GM12864 (cell line): Measurements from ENCODE around the gene CTIF.

ENCODE experiments used
- DNase-seq: peaks from one replicate; pipeline ENCODE4 v3.0.0-alpha.2; 2011; ENCODE audit warnings: low read depth
- H3K4me3 ChIP-seq: 2 replicates; pipeline ENCODE4 v1.5.1; 2011; ENCODE audit warnings: mild to moderate bottlenecking, low read depth, low read length, control low read depth
- TF ChIP-seq, protein P1 (sequence below): IDR thresholded peaks from 2 replicates; pipeline ENCODE4 v1.5.1; 2011; ENCODE audit warnings: low read depth, mild to moderate bottlenecking, moderate library complexity, low read length, control low read depth, inconsistent platforms; ENCODE audit errors: missing control alignments

CTIF gene

DNA sequence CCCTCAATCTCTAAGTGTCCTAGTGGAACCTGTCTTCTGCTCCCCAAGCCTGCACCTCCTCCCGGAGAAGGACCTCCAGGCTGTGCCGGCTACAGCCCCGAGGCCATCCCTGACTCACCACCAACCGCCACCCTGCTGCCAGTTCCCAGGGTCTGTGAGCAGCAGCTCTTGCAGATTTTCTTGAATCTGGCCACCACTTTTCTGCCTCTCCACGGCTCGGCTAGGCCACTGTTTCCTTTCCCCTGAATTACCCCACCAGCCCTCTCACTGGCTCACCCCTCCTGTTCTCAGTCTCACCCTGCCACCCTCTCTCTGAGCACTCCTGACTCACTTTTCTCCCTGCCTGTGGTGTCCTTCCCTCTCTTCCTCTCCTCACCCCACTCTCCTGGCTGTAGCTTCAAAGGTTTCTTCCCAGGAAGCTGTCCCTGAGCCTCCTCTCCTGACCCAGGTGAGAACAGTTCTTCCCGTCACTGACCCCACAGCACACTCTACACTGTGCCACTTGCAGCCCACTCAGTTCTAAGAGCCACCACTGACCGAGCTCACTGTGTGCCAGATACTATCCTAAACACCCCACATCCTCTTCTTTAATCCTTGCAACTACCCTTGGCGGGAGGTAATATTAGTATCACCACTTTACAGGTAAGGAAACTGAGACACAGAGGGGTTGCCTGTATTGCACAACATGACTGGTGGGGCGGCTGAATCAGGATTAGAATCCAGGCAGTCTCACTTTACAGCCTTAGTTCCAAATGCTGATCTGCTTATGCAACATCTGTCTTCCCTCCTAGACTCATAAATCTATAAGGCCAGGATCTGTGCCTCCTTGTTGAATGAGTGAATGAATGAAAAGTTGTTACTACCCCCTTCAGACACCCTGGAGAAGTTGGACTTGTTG, 300.3 kb downstream of the CTIF start:
- no peak for DNase-seq
- TF ChIP-seq, protein P1, sequence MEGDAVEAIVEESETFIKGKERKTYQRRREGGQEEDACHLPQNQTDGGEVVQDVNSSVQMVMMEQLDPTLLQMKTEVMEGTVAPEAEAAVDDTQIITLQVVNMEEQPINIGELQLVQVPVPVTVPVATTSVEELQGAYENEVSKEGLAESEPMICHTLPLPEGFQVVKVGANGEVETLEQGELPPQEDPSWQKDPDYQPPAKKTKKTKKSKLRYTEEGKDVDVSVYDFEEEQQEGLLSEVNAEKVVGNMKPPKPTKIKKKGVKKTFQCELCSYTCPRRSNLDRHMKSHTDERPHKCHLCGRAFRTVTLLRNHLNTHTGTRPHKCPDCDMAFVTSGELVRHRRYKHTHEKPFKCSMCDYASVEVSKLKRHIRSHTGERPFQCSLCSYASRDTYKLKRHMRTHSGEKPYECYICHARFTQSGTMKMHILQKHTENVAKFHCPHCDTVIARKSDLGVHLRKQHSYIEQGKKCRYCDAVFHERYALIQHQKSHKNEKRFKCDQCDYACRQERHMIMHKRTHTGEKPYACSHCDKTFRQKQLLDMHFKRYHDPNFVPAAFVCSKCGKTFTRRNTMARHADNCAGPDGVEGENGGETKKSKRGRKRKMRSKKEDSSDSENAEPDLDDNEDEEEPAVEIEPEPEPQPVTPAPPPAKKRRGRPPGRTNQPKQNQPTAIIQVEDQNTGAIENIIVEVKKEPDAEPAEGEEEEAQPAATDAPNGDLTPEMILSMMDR = no peak
- H3K4me3 ChIP-seq = no peak overlapping the region

DNA sequence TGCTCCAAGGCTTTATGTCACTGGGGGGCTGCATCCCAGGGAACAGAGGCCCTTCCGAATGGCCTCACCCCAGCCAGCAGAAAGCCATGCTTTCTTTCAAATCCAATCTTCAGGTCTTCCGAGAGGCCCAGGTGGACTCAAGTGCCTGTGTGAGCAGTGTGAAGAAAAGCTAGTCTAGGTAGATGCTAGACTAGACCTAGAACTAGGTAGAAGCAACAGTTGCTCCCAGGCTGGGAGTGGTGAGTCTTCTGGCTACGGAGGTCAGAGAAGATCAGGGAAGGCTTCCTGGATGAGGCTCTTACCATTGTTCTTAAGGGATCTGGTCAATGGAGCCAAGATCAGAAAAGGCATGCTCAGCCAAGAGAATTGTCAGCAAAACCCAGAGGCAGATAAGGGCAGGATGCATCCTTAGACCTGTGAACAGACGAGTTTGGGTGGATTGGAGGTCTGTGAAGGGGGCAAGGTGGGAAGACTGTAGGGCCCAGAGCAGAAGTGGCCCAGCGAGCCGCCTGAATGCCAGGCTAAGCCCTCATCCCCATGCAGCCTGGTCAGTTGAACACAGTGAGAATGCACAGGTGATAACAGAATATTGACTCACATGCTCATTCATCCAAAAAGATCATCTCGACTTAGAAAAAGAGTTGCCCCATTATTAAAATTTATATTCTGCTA, 301.1 kb downstream of the CTIF start:
- TF ChIP-seq, protein P1 = no peak
- no peak for DNase-seq
- no peak overlapping the region for H3K4me3 ChIP-seq

DNA sequence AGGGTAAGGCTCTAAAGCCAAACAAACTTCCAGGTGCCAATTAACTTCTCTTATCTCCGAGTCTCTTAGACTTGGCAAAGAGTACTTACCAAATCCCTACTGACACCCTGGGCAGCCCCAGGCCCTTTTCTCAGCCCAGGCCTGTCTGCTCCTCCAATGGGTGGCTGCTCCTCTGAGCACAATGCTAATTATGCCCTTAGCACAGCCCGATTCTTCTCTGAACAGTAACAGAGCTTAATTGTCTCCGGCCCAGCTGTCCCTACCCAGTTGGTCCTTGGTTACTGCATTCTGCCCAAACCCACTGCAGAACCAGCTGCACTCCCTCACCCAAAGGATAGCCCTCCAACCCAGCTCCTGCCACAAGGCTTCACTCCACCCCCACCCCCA, 301.7 kb downstream of the CTIF start:
- no peak for DNase-seq
- TF ChIP-seq, protein P1 = no peak
- H3K4me3 ChIP-seq = no peak overlapping the region

GRCh38 chr18:48841381-48842258, 302.8 kb downstream of the CTIF start:
- no peak overlapping the region for H3K4me3 ChIP-seq
- no peak for DNase-seq
- TF ChIP-seq, protein P1 = no peak

DNA sequence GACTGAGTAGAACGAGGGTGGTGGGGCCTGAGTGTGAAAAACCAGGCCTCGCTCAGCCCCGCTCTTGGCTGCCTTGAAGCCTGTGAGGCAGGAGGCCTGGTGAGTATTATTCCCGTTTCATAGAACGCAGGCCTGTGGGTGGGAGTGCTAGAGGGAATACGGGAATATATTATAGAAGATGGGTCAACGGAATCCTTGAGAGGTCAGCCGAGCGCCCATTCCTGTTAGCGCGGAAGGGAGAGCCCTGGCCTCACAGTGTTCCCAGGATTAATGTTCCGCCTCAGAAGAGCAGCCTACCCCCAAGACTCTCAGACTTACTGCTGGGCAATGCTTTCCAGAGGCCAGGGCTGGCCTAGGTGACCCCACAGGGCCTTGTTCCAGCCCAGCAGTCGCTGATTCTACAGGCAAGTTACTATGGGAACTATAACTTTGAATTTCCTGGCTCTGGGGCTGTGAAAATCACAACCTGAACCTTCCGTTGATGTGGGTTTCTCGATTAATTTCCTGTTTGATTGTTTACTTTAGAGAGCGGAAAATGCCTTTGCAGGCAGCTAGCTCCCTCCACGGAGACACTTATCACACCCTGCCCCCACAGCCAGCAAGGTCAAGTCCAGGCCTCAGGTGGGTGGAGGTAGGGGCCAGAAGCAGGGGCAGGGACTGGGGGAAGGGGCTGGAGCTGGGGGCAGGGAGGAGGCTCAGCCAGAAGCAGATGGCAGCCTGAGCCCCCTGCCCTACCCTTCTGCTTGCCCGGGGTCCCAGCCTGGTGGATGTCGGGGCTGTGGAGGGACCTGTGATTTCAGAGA, 303.6 kb downstream of the CTIF start:
- no peak for DNase-seq
- TF ChIP-seq, protein P1 = no peak
- H3K4me3 ChIP-seq = no peak overlapping the region

GRCh38 chr18:48843162-48843561, 304.3 kb downstream of the CTIF start:
- H3K4me3 ChIP-seq = no peak overlapping the region
- TF ChIP-seq, protein P1 = no peak

More at GRCh38 chr18:48843162-48843561, 304.3 kb downstream of the CTIF start:
- no peak for DNase-seq
